Naive thymus-derived CD4-positive, alpha-beta T cell (primary cell): ENCODE results near the gene MEI1. TPM values are rescaled to one million over a fixed set of nuclear protein-coding genes. Genes with fewer than 3 reads are reported as not detected.

Experiments
- ATAC-seq: fragments of 150-1000 bp; cut with Tn5 transposase; 2 replicates; pipeline ENCODE4 v1.10.0; 2021; ENCODE audit warnings: mild to moderate bottlenecking, moderate library complexity
- CTCF ChIA-PET: fragments of 350-600 bp; sonication (Branson Sonifier 250); formaldehyde crosslinking; loops from one replicate; lab custom pipeline; 2021; ENCODE audit warnings: antibody characterized with exemption; lab: Charles Lee
- POLR2A ChIA-PET: fragments of 350-600 bp; sonication (Branson Sonifier 250); formaldehyde crosslinking; loops from one replicate; lab custom pipeline; 2021; ENCODE audit warnings: antibody characterized with exemption, inconsistent platforms; lab: Charles Lee
- DNase-seq, 9 donors: peaks; one replicate each; pipeline versions ENCODE4 v3.0.0 to v3.0.0-alpha.2; 2020 to 2022; ENCODE audit warnings: mixed read lengths in 1 of 9
- H3K27ac ChIP-seq: one replicate; pipeline ENCODE4 v1.7.0; 2013; ENCODE audit warnings: mild to moderate bottlenecking, low read depth, low read length, moderate library complexity
- H3K27me3 ChIP-seq, 2 donors: one replicate each; pipeline ENCODE4 v1.7.0; 2013; ENCODE audit warnings: low read length in 2 of 2, mild to moderate bottlenecking in 2 of 2, moderate library complexity in 2 of 2; ENCODE audit not compliant: control insufficient read depth in 2 of 2, insufficient read depth in 2 of 2
- H3K36me3 ChIP-seq, 3 experiments: 1 replicate in 2 of 3; 2 replicates in 1 of 3; pipeline ENCODE4 v1.7.0; 2013; ENCODE audit warnings: low read length in 3 of 3, mild to moderate bottlenecking in 3 of 3, moderate library complexity in 1 of 3; ENCODE audit not compliant: insufficient read depth in 3 of 3, control insufficient read depth in 2 of 3
- H3K4me1 ChIP-seq, 2 donors: one replicate each; pipeline ENCODE4 v1.7.0; 2013; ENCODE audit warnings: low read length in 2 of 2, mild to moderate bottlenecking in 2 of 2, moderate library complexity in 1 of 2; ENCODE audit not compliant: control insufficient read depth in 2 of 2, insufficient read depth in 2 of 2
- H3K4me3 ChIP-seq: 2 replicates; pipeline ENCODE4 v1.7.0; 2013; ENCODE audit warnings: mild to moderate bottlenecking, low read length
- H3K9me3 ChIP-seq, 3 experiments: 1 replicate in 2 of 3; 2 replicates in 1 of 3; pipeline ENCODE4 v1.7.0; 2013; ENCODE audit warnings: low read length in 3 of 3; ENCODE audit not compliant: control insufficient read depth in 2 of 3
- H3K27ac Mint-ChIP-seq, 9 donors: one replicate each; pipeline ENCODE4 v1.8.0; 2020 to 2022; ENCODE audit warnings: mixed read lengths in 9 of 9, mild to moderate bottlenecking in 8 of 9, moderate library complexity in 5 of 9, inconsistent platforms in 2 of 9
- H3K27me3 Mint-ChIP-seq, 5 donors: one replicate each; pipeline ENCODE4 v1.8.0; 2021 to 2022; ENCODE audit warnings: mixed read lengths in 5 of 5, mild to moderate bottlenecking in 1 of 5
- H3K36me3 Mint-ChIP-seq, 5 donors: one replicate each; pipeline ENCODE4 v1.8.0; 2020 to 2022; ENCODE audit warnings: mixed read lengths in 5 of 5, mild to moderate bottlenecking in 3 of 5, inconsistent platforms in 1 of 5
- H3K4me1 Mint-ChIP-seq, 7 donors: one replicate each; pipeline ENCODE4 v1.8.0; 2020 to 2022; ENCODE audit warnings: mixed read lengths in 7 of 7, mild to moderate bottlenecking in 3 of 7, inconsistent platforms in 1 of 7
- H3K4me3 Mint-ChIP-seq, 10 donors: one replicate each; pipeline ENCODE4 v1.8.0; 2020 to 2022; ENCODE audit warnings: mild to moderate bottlenecking in 10 of 10, mixed read lengths in 10 of 10, moderate library complexity in 6 of 10, inconsistent platforms in 2 of 10
- H3K9me3 Mint-ChIP-seq, 11 donors: one replicate each; pipeline ENCODE4 v1.8.0; 2020 to 2022; ENCODE audit warnings: mixed read lengths in 11 of 11, mild to moderate bottlenecking in 4 of 11, inconsistent platforms in 1 of 11, moderate library complexity in 1 of 11
- intact Hi-C, 2 donors: fragments of 100-400 bp; cut with micrococcal nuclease; formaldehyde crosslinking; loops; one replicate each; pipeline ENCODE4 v1.15.1; 2023
- polyA plus RNA-seq, 2 donors: library from polyadenylated mRNA; unstranded; fragments of 300-500 nt; fragmentation: Illumina TruSeq; gene quantifications; one replicate each; pipeline ENCODE4 v1.2.3, GENCODE V29; 2021
- total RNA-seq, 6 experiments: library from RNA in 5 of 6; stranded (reverse) in 5 of 6; gene quantifications; 1 replicate in 5 of 6; 2 replicates in 1 of 6; pipeline ENCODE4 v1.2.3 and lab custom pipeline; 2021 to 2026

Gene MEI1
- total and polyA plus RNA-seq, 7 experiments from 2014 or later, result 40.4 to 112 (median 64.7) TPM

- Histone ChIP-seq H3K4me1 (no peaks in the 10 kb centered on the region), H3K9me3 (no peaks in the 10 kb centered on the region), H3K4me3 (no peak overlapping the region), H3K36me3 (no peaks in the 10 kb centered on the region), H3K27ac (no peak overlapping the region), H3K27me3 (no peaks in the 10 kb centered on the region)
- Mint-ChIP-seq H3K27ac (no peak overlapping the region), H3K36me3 (no peaks in the 10 kb centered on the region), H3K27me3 (peaks cover 0 to 9% (median 0%) of the 10 kb centered on the region in 5 donors), H3K9me3 (no peaks in the 10 kb centered on the region), H3K4me3 (no peak overlapping the region), H3K4me1 (no peaks in the 10 kb centered on the region)
- CTCF ChIA-PET, result no interaction called here
- ATAC-seq, result no peak
- POLR2A ChIA-PET, result no interaction called here
- no peak for DNase-seq
- intact Hi-C loops, result no loop called here
Measured at GRCh38 chr22:41753984-41754383, 54.7 kb downstream of the MEI1 start.

- DNase-seq (no peak), ATAC-seq (peak; percentile 36)
- H3K4me1 Mint-ChIP-seq, result peaks cover 0 to 2% (median 0%) of the 10 kb centered on the region in 7 donors
- H3K4me3 ChIP-seq, result no peak overlapping the region
- H3K9me3 Mint-ChIP-seq, result no peaks in the 10 kb centered on the region
- no peak overlapping the region for H3K27ac Mint-ChIP-seq
- H3K4me1 ChIP-seq, result no peaks in the 10 kb centered on the region
- H3K27me3 ChIP-seq, result no peaks in the 10 kb centered on the region
- peaks cover 0 to 3% (median 0%) of the 10 kb centered on the region in 5 donors for H3K27me3 Mint-ChIP-seq
- no peaks in the 10 kb centered on the region for H3K9me3 ChIP-seq
- ChIA-PET POLR2A (no interaction called here), CTCF (no interaction called here)
- H3K4me3 Mint-ChIP-seq, result no peak overlapping the region
- no peak overlapping the region for H3K27ac ChIP-seq
- no peaks in the 10 kb centered on the region for H3K36me3 ChIP-seq
- intact Hi-C loops, result no loop called here
- no peaks in the 10 kb centered on the region for H3K36me3 Mint-ChIP-seq
Measured at GRCh38 chr22:41757502-41757901, 58.2 kb downstream of the MEI1 start.

- no peaks in the 10 kb centered on the region for H3K36me3 Mint-ChIP-seq
- ATAC-seq, result no peak
- Histone ChIP-seq H3K36me3 (no peaks in the 10 kb centered on the region), H3K4me3 (no peak overlapping the region), H3K4me1 (no peaks in the 10 kb centered on the region), H3K27me3 (no peaks in the 10 kb centered on the region), H3K9me3 (no peaks in the 10 kb centered on the region), H3K27ac (no peak overlapping the region)
- H3K27ac Mint-ChIP-seq, result no peak overlapping the region
- intact Hi-C loops, result no loop called here
- H3K4me3 Mint-ChIP-seq, result no peak overlapping the region
- peaks cover 0 to 3% (median 0%) of the 10 kb centered on the region in 5 donors for H3K27me3 Mint-ChIP-seq
- peaks cover 0 to 5% (median 0%) of the 10 kb centered on the region in 7 donors for H3K4me1 Mint-ChIP-seq
- no peaks in the 10 kb centered on the region for H3K9me3 Mint-ChIP-seq
- ChIA-PET CTCF (no interaction called here), POLR2A (interaction anchor here (1.3 kb wide), 1 partner anchor 22 kb away, joined by 3 read pairs; no protein-coding TSS in a partner anchor)
- DNase-seq, result no peak
Measured at GRCh38 chr22:41758231-41758630, 58.9 kb downstream of the MEI1 start.

- CTCF ChIA-PET, result interaction anchor here (0.7 kb wide), 1 partner anchor 38 kb away, joined by 3 read pairs; no protein-coding TSS in a partner anchor
- Mint-ChIP-seq H3K27me3 (peaks cover 0 to 8% (median 0%) of the 10 kb centered on the region in 5 donors), H3K4me3 (no peak overlapping the region), H3K27ac (no peak overlapping the region), H3K9me3 (peaks cover 0 to 2% (median 0%) of the 10 kb centered on the region in 11 donors), H3K36me3 (no peaks in the 10 kb centered on the region), H3K4me1 (peaks cover 0 to 5% (median 0%) of the 10 kb centered on the region in 7 donors)
- Histone ChIP-seq H3K9me3 (no peaks in the 10 kb centered on the region), H3K36me3 (no peaks in the 10 kb centered on the region), H3K27ac (no peak overlapping the region), H3K27me3 (no peaks in the 10 kb centered on the region), H3K4me3 (no peak overlapping the region), H3K4me1 (no peaks in the 10 kb centered on the region)
- POLR2A ChIA-PET, result interaction anchor here (0.6 kb wide), 1 partner anchor 167 kb away, joined by 3 read pairs; no protein-coding TSS in a partner anchor
- DNase-seq, result peak in 5 of 9 donors; percentile 13 to 32 (median 21)
- ATAC-seq, result peak; percentile 60
- intact Hi-C loops, result loop anchor here in 1 of 2 donors (5.0 kb wide), 1 partner anchor 39 kb away; the partner anchor contains the start of gene CCDC134
Measured at GRCh38 chr22:41762980-41763779, 63.9 kb downstream of the MEI1 start.

GRCh38 chr22:41766476-41766875, 67.2 kb downstream of the MEI1 start:
- intact Hi-C loops, result no loop called here
- no peak overlapping the region for H3K27ac ChIP-seq
- POLR2A ChIA-PET, result interaction anchor here (2.0 kb wide), 1 partner anchor 15 kb away, joined by 6 read pairs; no protein-coding TSS in a partner anchor
- H3K4me1 Mint-ChIP-seq, result peaks cover 0 to 15% (median 0%) of the 10 kb centered on the region in 7 donors
- no peaks in the 10 kb centered on the region for H3K27me3 ChIP-seq
- no peak for ATAC-seq
- no peak for DNase-seq
- H3K9me3 Mint-ChIP-seq, result peaks cover 0 to 2% (median 0%) of the 10 kb centered on the region in 11 donors
- no peak overlapping the region for H3K27ac Mint-ChIP-seq
- H3K4me3 Mint-ChIP-seq, result no peak overlapping the region
- H3K36me3 Mint-ChIP-seq, result no peaks in the 10 kb centered on the region
- H3K4me1 ChIP-seq, result no peaks in the 10 kb centered on the region
- no peaks in the 10 kb centered on the region for H3K36me3 ChIP-seq
- no peak overlapping the region for H3K4me3 ChIP-seq
- H3K9me3 ChIP-seq, result no peaks in the 10 kb centered on the region
- H3K27me3 Mint-ChIP-seq, result peaks cover 0 to 8% (median 0%) of the 10 kb centered on the region in 5 donors
- CTCF ChIA-PET, result no interaction called here

- peak; percentile 91 for ATAC-seq
- Mint-ChIP-seq H3K27me3 (peaks cover 0 to 6% (median 0%) of the 10 kb centered on the region in 5 donors), H3K4me1 (peaks cover 0 to 10% (median 0%) of the 10 kb centered on the region in 7 donors), H3K9me3 (peaks cover 0 to 2% (median 0%) of the 10 kb centered on the region in 11 donors), H3K27ac (no peak overlapping the region), H3K36me3 (no peaks in the 10 kb centered on the region), H3K4me3 (no peak overlapping the region)
- Histone ChIP-seq H3K36me3 (no peaks in the 10 kb centered on the region), H3K9me3 (no peaks in the 10 kb centered on the region), H3K27ac (no peak overlapping the region), H3K27me3 (no peaks in the 10 kb centered on the region), H3K4me3 (no peak overlapping the region), H3K4me1 (no peaks in the 10 kb centered on the region)
- ChIA-PET POLR2A (interaction anchor here (0.8 kb wide), 1 partner anchor 108 kb away, joined by 3 read pairs; no protein-coding TSS in a partner anchor), CTCF (interaction anchor here (1.1 kb wide), 1 partner anchor 22 kb away, joined by 3 read pairs; no protein-coding TSS in a partner anchor)
- no peak for DNase-seq
- intact Hi-C loops, result no loop called here
Measured at GRCh38 chr22:41768430-41768829, 69.1 kb downstream of the MEI1 start.
